ENCODE data around the gene HFE.
A peak's percentile ranks its signal among the peaks of the same experiment; 100 is the strongest.

Gene HFE

GRCh38 chr6:26094036-26094435 lies 6.8 kb downstream of the HFE start:
- Histone ChIP-seq H3K9ac (ENCODE audit: low read length) (no peak overlapping the region), H3K4me3 (ENCODE audit: insufficient read depth, low read length, poor library complexity, severe bottlenecking) (no peak overlapping the region), H2AFZ (ENCODE audit: low read depth, low read length, severe bottlenecking) (no peak overlapping the region), H3F3A (ENCODE audit: insufficient read depth) (no peaks in the 10 kb centered on the region), H3K36me3 (ENCODE audit: low read length) (no peaks in the 10 kb centered on the region), H3K27ac (ENCODE audit: low read depth, low read length) (no peak overlapping the region), H4K20me1 (ENCODE audit: low read depth, low read length) (no peaks in the 10 kb centered on the region), H3K9me3 (ENCODE audit: insufficient read depth, low read length) (no peaks in the 10 kb centered on the region), H3K9me2 (replicated peaks; ENCODE audit: insufficient read depth, low read length) (no peaks in the 10 kb centered on the region), H3K27me3 (ENCODE audit: low read length) (no peaks in the 10 kb centered on the region), H3K79me2 (ENCODE audit: insufficient read depth, low read length) (no peaks in the 10 kb centered on the region), H3K4me2 (ENCODE audit: low read depth, low read length, poor library complexity, severe bottlenecking) (no peak overlapping the region)
- no peak for TF ChIP-seq EZH2phosphoT487 (conservative IDR thresholded peaks at IDR 0.05; ENCODE audit: low read length)
- TF ChIP-seq, protein P1, sequence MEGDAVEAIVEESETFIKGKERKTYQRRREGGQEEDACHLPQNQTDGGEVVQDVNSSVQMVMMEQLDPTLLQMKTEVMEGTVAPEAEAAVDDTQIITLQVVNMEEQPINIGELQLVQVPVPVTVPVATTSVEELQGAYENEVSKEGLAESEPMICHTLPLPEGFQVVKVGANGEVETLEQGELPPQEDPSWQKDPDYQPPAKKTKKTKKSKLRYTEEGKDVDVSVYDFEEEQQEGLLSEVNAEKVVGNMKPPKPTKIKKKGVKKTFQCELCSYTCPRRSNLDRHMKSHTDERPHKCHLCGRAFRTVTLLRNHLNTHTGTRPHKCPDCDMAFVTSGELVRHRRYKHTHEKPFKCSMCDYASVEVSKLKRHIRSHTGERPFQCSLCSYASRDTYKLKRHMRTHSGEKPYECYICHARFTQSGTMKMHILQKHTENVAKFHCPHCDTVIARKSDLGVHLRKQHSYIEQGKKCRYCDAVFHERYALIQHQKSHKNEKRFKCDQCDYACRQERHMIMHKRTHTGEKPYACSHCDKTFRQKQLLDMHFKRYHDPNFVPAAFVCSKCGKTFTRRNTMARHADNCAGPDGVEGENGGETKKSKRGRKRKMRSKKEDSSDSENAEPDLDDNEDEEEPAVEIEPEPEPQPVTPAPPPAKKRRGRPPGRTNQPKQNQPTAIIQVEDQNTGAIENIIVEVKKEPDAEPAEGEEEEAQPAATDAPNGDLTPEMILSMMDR (IDR thresholded peaks at IDR 0.05; ENCODE audit: insufficient read depth, low read length, poor library complexity, severe bottlenecking) = no peak

GRCh38 chr6:26097268-26097875 lies 10.1 kb downstream of the HFE start:
- Histone ChIP-seq H3K27ac (ENCODE audit: low read depth, low read length) (no peak overlapping the region), H3K9ac (ENCODE audit: low read length) (no peak overlapping the region), H3K4me2 (ENCODE audit: low read depth, low read length, poor library complexity, severe bottlenecking) (no peak overlapping the region), H3K9me3 (ENCODE audit: insufficient read depth, low read length) (no peaks in the 10 kb centered on the region), H3K27me3 (ENCODE audit: low read length) (no peaks in the 10 kb centered on the region), H2AFZ (ENCODE audit: low read depth, low read length, severe bottlenecking) (no peak overlapping the region), H3F3A (ENCODE audit: insufficient read depth) (no peaks in the 10 kb centered on the region), H3K9me2 (replicated peaks; ENCODE audit: insufficient read depth, low read length) (no peaks in the 10 kb centered on the region), H4K20me1 (ENCODE audit: low read depth, low read length) (no peaks in the 10 kb centered on the region), H3K79me2 (ENCODE audit: insufficient read depth, low read length) (no peaks in the 10 kb centered on the region), H3K4me3 (ENCODE audit: insufficient read depth, low read length, poor library complexity, severe bottlenecking) (no peak overlapping the region), H3K36me3 (ENCODE audit: low read length) (no peaks in the 10 kb centered on the region)
- TF ChIP-seq, protein P1 (IDR thresholded peaks at IDR 0.05; ENCODE audit: insufficient read depth, low read length, poor library complexity, severe bottlenecking) = peak; percentile 97
- no peak for TF ChIP-seq EZH2phosphoT487 (conservative IDR thresholded peaks at IDR 0.05; ENCODE audit: low read length)

DNA sequence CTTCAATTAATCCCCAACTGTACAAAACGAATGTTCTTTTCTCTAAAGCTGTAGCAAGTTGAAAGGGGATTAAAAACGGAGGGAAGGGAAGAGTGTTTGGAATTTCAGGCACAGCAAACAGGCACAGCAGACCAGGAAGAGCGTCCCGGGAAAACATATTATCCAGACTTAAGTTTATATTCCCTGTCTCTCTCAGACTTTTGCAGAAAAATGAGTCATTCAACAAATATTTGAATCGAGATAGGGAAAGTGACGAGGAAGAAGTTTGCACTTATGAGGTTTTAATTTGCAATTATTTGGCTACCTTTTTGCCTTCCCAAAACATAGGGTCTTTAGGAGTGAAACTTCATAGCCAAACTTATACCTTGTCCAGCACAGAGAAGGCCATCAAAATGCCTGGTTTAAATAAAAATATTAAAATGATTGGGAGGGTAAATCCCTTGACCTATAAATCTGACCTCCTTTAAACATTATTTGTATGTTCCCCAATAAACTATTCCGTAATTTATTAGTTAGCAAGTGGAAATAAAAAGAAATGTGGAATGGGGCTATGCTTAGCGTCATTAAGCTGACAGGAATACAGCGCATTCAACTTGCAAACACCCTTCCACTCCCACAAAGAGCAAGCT lies 16.0 kb downstream of the HFE start:
- no peak for TF ChIP-seq EZH2phosphoT487 (conservative IDR thresholded peaks at IDR 0.05; ENCODE audit: low read length)
- TF ChIP-seq, protein P1 (IDR thresholded peaks at IDR 0.05; ENCODE audit: insufficient read depth, low read length, poor library complexity, severe bottlenecking) = no peak
- H3K27ac ChIP-seq (ENCODE audit: low read depth, low read length) = peak overlapping the region; percentile 92
- H3K36me3 ChIP-seq (ENCODE audit: low read length) = no peaks in the 10 kb centered on the region
- no peaks in the 10 kb centered on the region for H3K9me2 ChIP-seq (replicated peaks; ENCODE audit: insufficient read depth, low read length)
- H3K4me3 ChIP-seq (ENCODE audit: insufficient read depth, low read length, poor library complexity, severe bottlenecking) = peak overlapping the region; percentile 24
- no peaks in the 10 kb centered on the region for H3K79me2 ChIP-seq (ENCODE audit: insufficient read depth, low read length)
- peak overlapping the region; percentile 84 for H3K4me2 ChIP-seq (ENCODE audit: low read depth, low read length, poor library complexity, severe bottlenecking)
- H2AFZ ChIP-seq (ENCODE audit: low read depth, low read length, severe bottlenecking) = peak overlapping the region; percentile 54
- peaks cover 27% of the 10 kb centered on the region for H3F3A ChIP-seq (ENCODE audit: insufficient read depth)
- no peaks in the 10 kb centered on the region for H3K9me3 ChIP-seq (ENCODE audit: insufficient read depth, low read length)
- no peaks in the 10 kb centered on the region for H3K27me3 ChIP-seq (ENCODE audit: low read length)
- peak overlapping the region; percentile 57; the same call in 1 of the 2 replicates for H3K9ac ChIP-seq (ENCODE audit: low read length)
- H4K20me1 ChIP-seq (ENCODE audit: low read depth, low read length) = no peaks in the 10 kb centered on the region

All from SU-DHL-6 (cell line).